Keratinocyte (primary cell): ENCODE results near the gene CADM2. TPM values are rescaled to one million over a fixed set of nuclear protein-coding genes. Genes with fewer than 3 reads are reported as not detected.

Experiments used
- DNase-seq: peaks from one replicate; pipeline ENCODE4 v3.0.0-alpha.2; 2011; ENCODE audit warnings: low read depth, missing footprints, low spot score
- FAIRE-seq: peaks from 2 replicates; lab custom pipeline; 2011; peaks lifted over from hg19 to GRCh38; lab: Jason Lieb, UNC
- H2AFZ ChIP-seq: 2 replicates; pipeline ENCODE4 v1.6.0; 2012; ENCODE audit warnings: low read length, control low read depth, inconsistent platforms; ENCODE audit not compliant: control insufficient read depth
- H3K27ac ChIP-seq: 2 replicates; pipeline ENCODE4 v1.5.1; 2011; ENCODE audit warnings: low read length; ENCODE audit not compliant: control insufficient read depth, insufficient read depth
- H3K27me3 ChIP-seq: 3 replicates; pipeline ENCODE4 v1.6.0; 2011; ENCODE audit warnings: low read length; ENCODE audit not compliant: control insufficient read depth, insufficient read depth; ENCODE audit errors: extremely low read depth
- H3K36me3 ChIP-seq, 2 experiments: 2 replicates in 1 of 2; 3 replicates in 1 of 2; pipeline ENCODE4 v1.5.1; 2011; ENCODE audit warnings: low read length in 2 of 2, mild to moderate bottlenecking in 1 of 2; ENCODE audit not compliant: control insufficient read depth in 2 of 2, insufficient read depth in 2 of 2; ENCODE audit errors: extremely low read depth in 1 of 2
- H3K4me1 ChIP-seq: 3 replicates; pipeline ENCODE4 v1.5.1; 2011; ENCODE audit warnings: low read length; ENCODE audit not compliant: control insufficient read depth, insufficient read depth; ENCODE audit errors: extremely low read depth
- H3K4me2 ChIP-seq: 3 replicates; pipeline ENCODE4 v1.6.0; 2011; ENCODE audit warnings: low read depth, low read length; ENCODE audit not compliant: control insufficient read depth, insufficient read depth; ENCODE audit errors: extremely low read depth
- H3K4me3 ChIP-seq, 3 experiments: fragments of 200-600 bp in 1 of 3; sonication (generic) in 1 of 3; 2 replicates in 2 of 3; 3 replicates in 1 of 3; pipeline ENCODE4 v1.5.1; 2011 to 2016; ENCODE audit warnings: low read length in 3 of 3, mild to moderate bottlenecking in 3 of 3, control low read depth in 2 of 3, inconsistent platforms in 1 of 3, low read depth in 1 of 3, mixed read lengths in 1 of 3, mixed run types in 1 of 3, moderate library complexity in 1 of 3; ENCODE audit not compliant: control insufficient read depth in 2 of 3, insufficient read depth in 2 of 3; ENCODE audit errors: extremely low read depth in 1 of 3
- H3K79me2 ChIP-seq: 2 replicates; pipeline ENCODE4 v1.6.0; 2012; ENCODE audit warnings: low read length; ENCODE audit not compliant: control insufficient read depth, insufficient read depth
- H3K9ac ChIP-seq: 3 replicates; pipeline ENCODE4 v1.6.0; 2011; ENCODE audit warnings: low read length; ENCODE audit not compliant: control insufficient read depth, insufficient read depth; ENCODE audit errors: extremely low read depth
- H3K9me1 ChIP-seq: 3 replicates; pipeline ENCODE4 v1.6.0; 2011; ENCODE audit warnings: low read length; ENCODE audit not compliant: control insufficient read depth, insufficient read depth; ENCODE audit errors: extremely low read depth
- H3K9me3 ChIP-seq: 2 replicates; pipeline ENCODE4 v1.5.1; 2012; ENCODE audit warnings: low read depth, low read length; ENCODE audit not compliant: control insufficient read depth
- H4K20me1 ChIP-seq: 3 replicates; pipeline ENCODE4 v1.6.0; 2011; ENCODE audit warnings: low read length; ENCODE audit not compliant: control insufficient read depth, insufficient read depth; ENCODE audit errors: extremely low read depth
- EZH2 ChIP-seq: IDR thresholded peaks from one replicate; pipeline ENCODE4 v1.6.1; 2012; ENCODE audit warnings: inconsistent platforms, mild to moderate bottlenecking, low read length, moderate library complexity
- dilution Hi-C: fragments of 300-500 bp; cut with MboI; formaldehyde crosslinking; loops from one replicate; pipeline ENCODE4 v1.7.0; 2020; ENCODE audit warnings: low sequenced_read_pairs; ENCODE audit not compliant: extremely low pct_ligation_motif_present
- polyA plus RNA-seq, 5 experiments: library from polyadenylated mRNA; depleted of rRNA in 3 of 5; stranded (reverse) in 3 of 5; stranded (forward) in 1 of 5; unstranded in 1 of 5; fragments of >200 nt; gene quantifications; 1 replicate in 1 of 5; 2 replicates in 3 of 5; 3 replicates in 1 of 5; pipeline versions ENCODE4 v1.2.1 to v1.2.3, GENCODE V29; 2011 to 2012; ENCODE audit warnings: missing spikeins in 2 of 5, low read depth in 1 of 5, low replicate concordance in 1 of 5
- TF ChIP-seq, protein P1 (sequence below), 3 experiments: IDR thresholded peaks in 1 of 3; conservative IDR thresholded peaks in 1 of 3; optimal IDR thresholded peaks in 1 of 3; 2 replicates in 2 of 3; 3 replicates in 1 of 3; pipeline versions ENCODE3 to v1.5.1; 2011; ENCODE audit warnings: low read length in 3 of 3, mild to moderate bottlenecking in 3 of 3, moderate library complexity in 2 of 3, control low read depth in 1 of 3, inconsistent platforms in 1 of 3; ENCODE audit not compliant: insufficient read depth in 2 of 3; ENCODE audit errors: extremely low read depth in 1 of 3

CADM2 gene
- polyA plus RNA-seq, 1 donor (not counting 4 experiments of a cell fraction or from before 2014, with no cell fraction given): not detected

DNA sequence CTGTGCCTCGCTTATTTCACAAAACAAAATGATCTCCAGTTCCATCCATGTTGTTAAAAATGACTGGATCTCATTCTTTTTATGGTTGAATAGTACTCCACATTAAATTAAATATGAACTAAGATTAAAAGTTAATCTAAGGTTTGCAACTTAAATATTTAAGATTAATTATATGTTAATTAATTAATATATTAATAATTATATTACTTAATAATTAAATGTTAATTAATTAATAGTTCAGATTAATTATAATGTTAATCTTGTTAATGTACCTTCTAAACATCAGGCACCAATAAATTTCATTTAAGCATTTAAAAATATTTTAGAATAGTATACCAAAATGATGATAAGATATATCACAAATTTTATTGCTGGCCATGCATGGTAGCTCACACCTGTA is 971.9 kb downstream of the CADM2 start:
- no peaks in the 10 kb centered on the region for H3K4me1 ChIP-seq
- H3K27me3 ChIP-seq: no peaks in the 10 kb centered on the region
- no peak for FAIRE-seq
- H3K4me3 ChIP-seq: no peak overlapping the region
- H3K9me1 ChIP-seq: no peaks in the 10 kb centered on the region
- H3K4me2 ChIP-seq: no peak overlapping the region
- no peak for DNase-seq
- no peaks in the 10 kb centered on the region for H3K79me2 ChIP-seq
- H4K20me1 ChIP-seq: no peaks in the 10 kb centered on the region
- dilution Hi-C loops: no loop called here
- no peaks in the 10 kb centered on the region for H3K9me3 ChIP-seq
- no peaks in the 10 kb centered on the region for H3K36me3 ChIP-seq
- H2AFZ ChIP-seq: no peak overlapping the region
- no peak overlapping the region for H3K27ac ChIP-seq
- TF ChIP-seq, protein P1, sequence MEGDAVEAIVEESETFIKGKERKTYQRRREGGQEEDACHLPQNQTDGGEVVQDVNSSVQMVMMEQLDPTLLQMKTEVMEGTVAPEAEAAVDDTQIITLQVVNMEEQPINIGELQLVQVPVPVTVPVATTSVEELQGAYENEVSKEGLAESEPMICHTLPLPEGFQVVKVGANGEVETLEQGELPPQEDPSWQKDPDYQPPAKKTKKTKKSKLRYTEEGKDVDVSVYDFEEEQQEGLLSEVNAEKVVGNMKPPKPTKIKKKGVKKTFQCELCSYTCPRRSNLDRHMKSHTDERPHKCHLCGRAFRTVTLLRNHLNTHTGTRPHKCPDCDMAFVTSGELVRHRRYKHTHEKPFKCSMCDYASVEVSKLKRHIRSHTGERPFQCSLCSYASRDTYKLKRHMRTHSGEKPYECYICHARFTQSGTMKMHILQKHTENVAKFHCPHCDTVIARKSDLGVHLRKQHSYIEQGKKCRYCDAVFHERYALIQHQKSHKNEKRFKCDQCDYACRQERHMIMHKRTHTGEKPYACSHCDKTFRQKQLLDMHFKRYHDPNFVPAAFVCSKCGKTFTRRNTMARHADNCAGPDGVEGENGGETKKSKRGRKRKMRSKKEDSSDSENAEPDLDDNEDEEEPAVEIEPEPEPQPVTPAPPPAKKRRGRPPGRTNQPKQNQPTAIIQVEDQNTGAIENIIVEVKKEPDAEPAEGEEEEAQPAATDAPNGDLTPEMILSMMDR (optimal IDR thresholded peaks at IDR 0.05 in 1 of 3, IDR thresholded peaks at IDR 0.05 in 1 of 3, conservative IDR thresholded peaks at IDR 0.05 in 1 of 3; ENCODE audit: extremely low read depth in 1 of 3, insufficient read depth in 2 of 3, low read length in 3 of 3): no peak
- no peak for TF ChIP-seq EZH2
- H3K9ac ChIP-seq: no peak overlapping the region

DNA sequence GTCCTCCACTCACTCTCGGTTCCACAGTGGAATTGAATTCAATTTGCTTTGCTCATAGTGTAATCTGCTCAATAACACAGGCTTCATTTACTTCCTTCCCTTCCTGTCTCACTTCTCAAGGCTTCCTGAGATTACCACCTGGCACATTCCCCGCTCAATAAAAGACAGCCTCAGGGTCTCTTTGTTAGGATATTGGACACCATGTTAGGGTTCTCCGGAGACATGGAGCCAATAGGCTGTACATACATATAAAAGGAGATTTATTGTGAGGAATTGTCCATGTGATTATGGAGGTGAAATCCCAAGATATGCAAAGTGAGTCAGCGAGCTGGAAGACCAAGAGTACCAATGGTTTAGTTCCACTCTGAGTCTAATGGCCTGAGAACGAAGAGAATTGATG is 974.5 kb downstream of the CADM2 start:
- no peaks in the 10 kb centered on the region for H3K9me1 ChIP-seq
- no peak overlapping the region for H3K9ac ChIP-seq
- H3K36me3 ChIP-seq: no peaks in the 10 kb centered on the region
- H3K9me3 ChIP-seq: no peaks in the 10 kb centered on the region
- no peak overlapping the region for H3K4me2 ChIP-seq
- dilution Hi-C loops: no loop called here
- TF ChIP-seq EZH2: no peak
- TF ChIP-seq, protein P1 (optimal IDR thresholded peaks at IDR 0.05 in 1 of 3, IDR thresholded peaks at IDR 0.05 in 1 of 3, conservative IDR thresholded peaks at IDR 0.05 in 1 of 3; ENCODE audit: extremely low read depth in 1 of 3, insufficient read depth in 2 of 3, low read length in 3 of 3): no peak
- no peaks in the 10 kb centered on the region for H3K4me1 ChIP-seq
- no peaks in the 10 kb centered on the region for H3K79me2 ChIP-seq
- no peaks in the 10 kb centered on the region for H3K27me3 ChIP-seq
- H3K4me3 ChIP-seq: no peak overlapping the region
- DNase-seq: no peak
- no peak overlapping the region for H2AFZ ChIP-seq
- H4K20me1 ChIP-seq: no peaks in the 10 kb centered on the region
- FAIRE-seq: no peak
- no peak overlapping the region for H3K27ac ChIP-seq
